ENCODE results near the gene TNFAIP8L1. TPM values are rescaled to one million over a fixed set of nuclear protein-coding genes. Genes with fewer than 3 reads are reported as not detected.

The TNFAIP8L1 gene
- total and polyA plus RNA-seq, 2 of the 8 experiments (the other 6 are each of a cell fraction or from before 2014, with no cell fraction given): 3.2 to 6.1 TPM

GRCh38 chr19:4703671-4704316, 64.5 kb downstream of the TNFAIP8L1 start:
- DNase-seq (ENCODE audit: low read depth in 1 of 2, low spot score in 2 of 2) (no peak), FAIRE-seq (no peak)
- peaks cover 0 to 3% of the 10 kb centered on the region in 2 experiments for H4K20me1 ChIP-seq (replicated peaks in 1 of 2; ENCODE audit: control insufficient read depth in 1 of 2, insufficient read depth in 2 of 2, low read length in 2 of 2)
- H3K23me2 ChIP-seq (ENCODE audit: low read depth, low read length): no peaks in the 10 kb centered on the region
- H2BK12ac ChIP-seq (ENCODE audit: low read depth, low read length): no peak overlapping the region
- no peak overlapping the region for H3K27ac ChIP-seq (ENCODE audit: low read depth, low read length)
- H3K79me1 ChIP-seq (ENCODE audit: low read depth, low read length): no peaks in the 10 kb centered on the region
- no peak overlapping the region for H4K8ac ChIP-seq (ENCODE audit: extremely low read depth, insufficient read depth, low read length)
- H3K27me3 ChIP-seq (replicated peaks in 1 of 4; ENCODE audit: control insufficient read depth in 3 of 4, extremely low read depth in 1 of 4, insufficient read depth in 3 of 4, low read length in 3 of 4): no peaks in the 10 kb centered on the region
- no peaks in the 10 kb centered on the region for H3K4me1 ChIP-seq (replicated peaks in 1 of 4; ENCODE audit: control insufficient read depth in 3 of 4, insufficient read depth in 4 of 4, low read length in 3 of 4)
- no peak overlapping the region for H3K23ac ChIP-seq (ENCODE audit: insufficient read length)
- no peaks in the 10 kb centered on the region for H3K9me3 ChIP-seq (ENCODE audit: insufficient read depth in 2 of 2, low read depth in 1 of 2, low read length in 1 of 2)
- no peak overlapping the region for H2BK15ac ChIP-seq (ENCODE audit: low read length)
- H3K18ac ChIP-seq (ENCODE audit: extremely low read depth, low read length): no peak overlapping the region
- H3K4me3 ChIP-seq (ENCODE audit: extremely low read depth in 1 of 4, insufficient read depth in 2 of 4, low read depth in 3 of 4, low read length in 4 of 4): no peak overlapping the region
- H3K9ac ChIP-seq (replicated peaks in 1 of 4; ENCODE audit: extremely low read depth in 1 of 4, low read depth in 3 of 4, low read length in 3 of 4): no peak overlapping the region
- WGBS, 2 experiments (ENCODE audit: extremely low coverage in 1 of 2, insufficient coverage in 1 of 2, insufficient read length in 1 of 2, insufficient replicate concordance in 2 of 2, low coverage in 1 of 2, low lambda C conversion rate in 2 of 2, missing lambda C conversion rate in 1 of 2): 95% methylated on average over 25 of the region's 28 CpGs; no CpG with 5 or more reads in 1 of the 2 experiments
- POLR2A ChIA-PET (ENCODE audit: partially characterized antibody): no interaction called here
- no peak overlapping the region for H2BK20ac ChIP-seq (ENCODE audit: low read length)
- H3K79me2 ChIP-seq (ENCODE audit: control insufficient read depth in 1 of 2, insufficient read depth in 2 of 2, low read length in 2 of 2): no peaks in the 10 kb centered on the region
- no peak overlapping the region for H2BK120ac ChIP-seq (replicated peaks; ENCODE audit: low read depth, low read length)
- H3K4me2 ChIP-seq (ENCODE audit: insufficient read depth in 1 of 2, low read depth in 2 of 2, low read length in 2 of 2): no peak overlapping the region
- H4K91ac ChIP-seq (replicated peaks; ENCODE audit: insufficient read length, low read length): no peak overlapping the region
- no peak overlapping the region for H3K56ac ChIP-seq (replicated peaks; ENCODE audit: insufficient read length, low read depth, low read length)
- H3K14ac ChIP-seq (ENCODE audit: insufficient read length): no peak overlapping the region
- no peak overlapping the region; the same call in 1 of the 2 replicates for H2BK5ac ChIP-seq (ENCODE audit: low read depth, low read length)
- no peak overlapping the region for H3K4ac ChIP-seq (replicated peaks; ENCODE audit: insufficient read length, low read depth, low read length)
- CTCF ChIA-PET (ENCODE audit: partially characterized antibody): interaction anchor here (0.7 to 1.0 kb wide), 2 partner anchors 11 to 26 kb away, joined by 3 read pairs; no protein-coding TSS in a partner anchor
- no peak overlapping the region for H2AFZ ChIP-seq (ENCODE audit: low read length)
- no peak overlapping the region for H4K5ac ChIP-seq (ENCODE audit: insufficient read length, low read depth, low read length)
- H2AK5ac ChIP-seq (ENCODE audit: low read depth, low read length): no peak overlapping the region
- H3K36me3 ChIP-seq (ENCODE audit: control insufficient read depth in 2 of 4, insufficient read depth in 4 of 4, low read length in 3 of 4): peaks cover 4 to 32% (median 17%) of the 10 kb centered on the region in 4 experiments; a peak in 7 of 8 replicates
- TF ChIP-seq EGR1 (IDR thresholded peaks at IDR 0.05; ENCODE audit: borderline replicate concordance, low read depth, low read length) (no peak), ZNF274 (IDR thresholded peaks at IDR 0.05; ENCODE audit: borderline replicate concordance, extremely low read depth, low read length) (no peak), E2F6 (IDR thresholded peaks at IDR 0.05) (no peak), FOSL1 (IDR thresholded peaks at IDR 0.05; ENCODE audit: insufficient read depth, low read depth, low read length) (no peak), SP1 (IDR thresholded peaks at IDR 0.05; ENCODE audit: low read depth, low read length) (no peak), CTBP2 (IDR thresholded peaks at IDR 0.05; ENCODE audit: borderline replicate concordance, insufficient read depth, insufficient read length, low read length) (no peak), SAP30 (IDR thresholded peaks at IDR 0.05; ENCODE audit: insufficient read depth, insufficient replicate concordance, low read length) (no peak), NRF1 (IDR thresholded peaks at IDR 0.05; ENCODE audit: low read depth, low read length) (no peak), USF2 (IDR thresholded peaks at IDR 0.05; ENCODE audit: low read length) (no peak), HDAC6 (IDR thresholded peaks at IDR 0.05; ENCODE audit: low read depth, low read length) (no peak), POLR2AphosphoS5 (IDR thresholded peaks at IDR 0.05; ENCODE audit: low read depth, low read length) (no peak), TAF1 (IDR thresholded peaks at IDR 0.05; ENCODE audit: low read depth, low read length) (no peak)
